Adrenal gland (tissue), 12 donors: ENCODE results near the gene ZNF487. TPM values are rescaled to one million over a fixed set of nuclear protein-coding genes. Genes with fewer than 3 reads are reported as not detected.

Experiments used
- DNase-seq, 7 donors: peaks; one replicate each; pipeline ENCODE4 v3.0.0-alpha.2; 2019 to 2020
- H3K27ac ChIP-seq, 5 donors: fragments of 200-600 bp; sonication (generic) in 4 of 5; 1 replicate in 3 of 5; 2 replicates in 2 of 5; pipeline versions ENCODE4 v1.5.1 to v1.8.0; 2016 to 2020; ENCODE audit warnings: mild to moderate bottlenecking in 1 of 5
- H3K27me3 ChIP-seq: fragments of 200-600 bp; 2 replicates; pipeline ENCODE4 v1.8.0; 2021
- H3K36me3 ChIP-seq, 2 donors: fragments of 200-600 bp; replicated peaks in 1 of 2; 1 replicate in 1 of 2; 2 replicates in 1 of 2; pipeline versions ENCODE4 v1.5.1 to v1.8.0; 2018 to 2022
- H3K4me1 ChIP-seq, 2 donors: fragments of 200-600 bp; replicated peaks in 1 of 2; 1 replicate in 1 of 2; 2 replicates in 1 of 2; pipeline versions ENCODE4 v1.5.1 to v1.8.0; 2018 to 2021
- H3K4me3 ChIP-seq, 4 donors: fragments of 200-600 bp; sonication (generic) in 3 of 4; one replicate each; pipeline ENCODE4 v1.5.1; 2016 to 2018
- H3K9me3 ChIP-seq, 3 donors: fragments of 200-600 bp; sonication (generic) in 1 of 3; replicated peaks in 1 of 3; 1 replicate in 2 of 3; 2 replicates in 1 of 3; pipeline versions ENCODE4 v1.5.1 to v1.8.0; 2016 to 2021
- POLR2A ChIP-seq, 2 donors: fragments of 450-650 bp; IDR thresholded peaks; one replicate each; pipeline ENCODE4 v1.6.1; 2017; ENCODE audit warnings: antibody characterized with exemption in 2 of 2, mild to moderate bottlenecking in 2 of 2, moderate library complexity in 1 of 2
- WGBS, 4 donors: extraction: QIAGEN DNeasy Blood & Tissue Kit in 2 of 4; methylation state at CpG; one replicate each; pipeline versions ENCODE4 v1.1.5 to v1.1.7; 2013 to 2017; 5-methylcytosine and 5-hydroxymethylcytosine counted together
- intact Hi-C, 2 donors: fragments of 100-400 bp; cut with DNase I; formaldehyde crosslinking; loops; one replicate each; pipeline versions ENCODE4 v1.14.1 to v1.15.0; 2022 to 2023
- polyA plus RNA-seq, 3 donors: library from polyadenylated mRNA; stranded (reverse); fragments of 200-250 nt in 2 of 3; fragments of 350-450 nt in 1 of 3; fragmentation: Illumina TruSeq in 1 of 3; extraction: RNeasy Lipid Tissue Mini Kit (QIAGEN cat#74804) in 1 of 3; gene quantifications; one replicate each; pipeline ENCODE4 v1.2.3, GENCODE V29; 2013 to 2014
- total RNA-seq, 9 donors: library from RNA; depleted of rRNA in 4 of 9; stranded (reverse); fragments of >200 nt in 4 of 9; fragments of 120-200 nt in 1 of 9; fragmentation: NEBNext Ultra II Directional in 1 of 9; extraction: Animal tissue kit (Norgen Biotek cat#: 25700) in 1 of 9; gene quantifications; one replicate each; pipeline versions ENCODE4 v1.1.0 to v1.2.4, GENCODE V29; 2013 to 2023
- TF ChIP-seq, protein P1 (sequence below), 6 experiments: fragments of 450-650 bp in 4 of 6; fragments of 200-600 bp in 2 of 6; sonication (generic) in 1 of 6; IDR thresholded peaks; 1 replicate in 5 of 6; 2 replicates in 1 of 6; pipeline versions ENCODE4 v1.5.1 to v1.8.0; 2016 to 2021; ENCODE audit warnings: antibody characterized with exemption in 6 of 6, mild to moderate bottlenecking in 2 of 6, moderate library complexity in 1 of 6
- donor health status: healthy with polysubstance abuse.
- donor health status: Bipolar disorder and iron deficiency.
- donor health status: DM: yes; HTN: yes; CAD: no.
- donor health status: DM: no; HTN: no; CAD: no.
- donor health status: DM: no; HTN: no; CAD: no.
- donor health status: DM: yes; HTN: yes; CAD: no.

The ZNF487 gene
- total and polyA plus RNA-seq, 12 donors = 2.1 to 10.1 (median 5.7) TPM

DNA sequence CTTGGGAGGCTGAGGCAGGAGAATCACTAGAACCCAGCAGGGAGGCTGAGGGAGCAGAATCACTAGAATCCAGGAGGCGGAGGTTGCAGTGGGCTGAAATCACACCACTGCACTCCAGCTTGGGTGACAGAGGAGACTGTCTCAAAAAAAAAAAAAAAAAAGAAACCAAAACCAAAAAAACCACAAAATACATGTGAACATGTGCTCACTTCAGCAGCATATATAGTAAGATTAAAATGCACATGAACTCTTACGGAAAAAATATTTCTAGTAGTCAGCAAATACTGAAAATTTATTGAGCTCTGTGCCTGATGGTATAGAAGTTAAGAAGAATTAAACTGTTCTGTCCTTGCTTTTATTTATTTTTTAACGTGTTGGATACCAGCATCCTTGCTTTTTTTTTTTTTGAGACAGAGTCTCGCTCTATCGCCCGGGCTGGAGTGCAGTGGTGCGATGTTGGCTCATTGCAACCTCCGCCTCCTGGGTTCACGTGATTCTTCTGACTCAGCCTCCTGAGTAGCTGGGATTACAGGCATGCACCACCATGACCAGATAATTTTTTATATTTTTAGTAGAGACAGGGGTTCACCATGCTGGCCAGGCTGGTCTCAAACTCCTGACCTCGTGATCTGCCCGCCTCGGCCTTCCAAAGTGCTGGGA is 9.6 kb upstream of the ZNF487 start:
- no peak for DNase-seq

GRCh38 chr10:43430926-43431663 is 5.8 kb upstream of the ZNF487 start:
- Histone ChIP-seq H3K36me3 (no peaks in the 10 kb centered on the region), H3K4me3 (no peak overlapping the region), H3K27ac (no peak overlapping the region), H3K9me3 (no peaks in the 10 kb centered on the region), H3K27me3 (no peaks in the 10 kb centered on the region), H3K4me1 (peaks cover 0 to 4% of the 10 kb centered on the region in 2 donors)
- no peak for DNase-seq
- intact Hi-C loops = no loop called here
- WGBS, 4 donors = 88 to 97% (median 94%) methylated on average over 8 of the region's 8 CpGs
- TF ChIP-seq POLR2A (IDR thresholded peaks at IDR 0.05) = no peak
- TF ChIP-seq, protein P1, sequence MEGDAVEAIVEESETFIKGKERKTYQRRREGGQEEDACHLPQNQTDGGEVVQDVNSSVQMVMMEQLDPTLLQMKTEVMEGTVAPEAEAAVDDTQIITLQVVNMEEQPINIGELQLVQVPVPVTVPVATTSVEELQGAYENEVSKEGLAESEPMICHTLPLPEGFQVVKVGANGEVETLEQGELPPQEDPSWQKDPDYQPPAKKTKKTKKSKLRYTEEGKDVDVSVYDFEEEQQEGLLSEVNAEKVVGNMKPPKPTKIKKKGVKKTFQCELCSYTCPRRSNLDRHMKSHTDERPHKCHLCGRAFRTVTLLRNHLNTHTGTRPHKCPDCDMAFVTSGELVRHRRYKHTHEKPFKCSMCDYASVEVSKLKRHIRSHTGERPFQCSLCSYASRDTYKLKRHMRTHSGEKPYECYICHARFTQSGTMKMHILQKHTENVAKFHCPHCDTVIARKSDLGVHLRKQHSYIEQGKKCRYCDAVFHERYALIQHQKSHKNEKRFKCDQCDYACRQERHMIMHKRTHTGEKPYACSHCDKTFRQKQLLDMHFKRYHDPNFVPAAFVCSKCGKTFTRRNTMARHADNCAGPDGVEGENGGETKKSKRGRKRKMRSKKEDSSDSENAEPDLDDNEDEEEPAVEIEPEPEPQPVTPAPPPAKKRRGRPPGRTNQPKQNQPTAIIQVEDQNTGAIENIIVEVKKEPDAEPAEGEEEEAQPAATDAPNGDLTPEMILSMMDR (IDR thresholded peaks at IDR 0.05) = no peak

More for the DNA sequence above, 9.6 kb upstream of the ZNF487 start:
- no peaks in the 10 kb centered on the region for H3K27me3 ChIP-seq
- no peak overlapping the region for H3K4me3 ChIP-seq
- H3K36me3 ChIP-seq = no peaks in the 10 kb centered on the region
- intact Hi-C loops = no loop called here
- H3K27ac ChIP-seq = no peak overlapping the region
- no peaks in the 10 kb centered on the region for H3K4me1 ChIP-seq
- TF ChIP-seq POLR2A (IDR thresholded peaks at IDR 0.05) = no peak
- TF ChIP-seq, protein P1 (IDR thresholded peaks at IDR 0.05) = no peak
- WGBS, 4 donors = 83 to 92% (median 87%) methylated on average over 12 of the region's 12 CpGs
- no peaks in the 10 kb centered on the region for H3K9me3 ChIP-seq

GRCh38 chr10:43437141-43437870 is 395 bp downstream of the ZNF487 start:
- Histone ChIP-seq H3K36me3 (no peaks in the 10 kb centered on the region), H3K4me1 (peaks cover 6 to 10% of the 10 kb centered on the region in 2 donors), H3K4me3 (peak overlapping the region; percentile 39 to 97 (median 62)), H3K9me3 (no peaks in the 10 kb centered on the region), H3K27ac (peak overlapping the region; percentile 82 to 100 (median 98)), H3K27me3 (no peaks in the 10 kb centered on the region)
- intact Hi-C loops = loop anchor here in 1 of 2 donors (5.0 kb wide), 1 partner anchor 40 kb away; no protein-coding TSS in a partner anchor
- DNase-seq = peak in 4 of 7 donors; percentile 17 to 58 (median 28)
- WGBS, 4 donors = 4 to 6% (median 4%) methylated on average over 12 to 30 of the region's 30 CpGs
- TF ChIP-seq POLR2A (IDR thresholded peaks at IDR 0.05) = no peak
- TF ChIP-seq, protein P1 (IDR thresholded peaks at IDR 0.05) = no peak
